ENCODE data around the gene RAB40A.

- TF ChIP-seq POLR2AphosphoS5 (IDR thresholded peaks at IDR 0.05; ENCODE audit: borderline replicate concordance, low read depth, low read length): no peak
- no peak for TF ChIP-seq EZH2 (IDR thresholded peaks at IDR 0.05)
- no peak for TF ChIP-seq FOXP2 (optimal IDR thresholded peaks at IDR 0.05; ENCODE audit: control extremely low read depth, extremely low read length, insufficient read depth)
Observed at GRCh38 chrX:103529550-103529949, 10.3 kb upstream of the RAB40A start.
